SK-N-SH treated with all-trans-retinoic acid at 6 μM for 48 hours (cell line): ENCODE data around the gene MEIKIN.

Experiments
- ARNTL ChIP-seq: fragments of 450-650 bp; formaldehyde crosslinking; IDR thresholded peaks from 2 replicates; pipeline ENCODE4 v1.5.0; 2020; ENCODE audit warnings: low read depth, mild to moderate bottlenecking, moderate library complexity, borderline replicate concordance
- CSRNP3 ChIP-seq: fragments of 250-450 bp; sonication (Bioruptor Pico); IDR thresholded peaks from 2 replicates; pipeline ENCODE4 v1.5.1; 2021; ENCODE audit warnings: mild to moderate bottlenecking, moderate library complexity
- RARB ChIP-seq: fragments of 250-450 bp; sonication (Bioruptor Pico); IDR thresholded peaks from 2 replicates; pipeline ENCODE4 v1.8.0; 2021; ENCODE audit warnings: mild to moderate bottlenecking, moderate library complexity
- TCF4 ChIP-seq: fragments of 250-450 bp; sonication (Bioruptor Pico); IDR thresholded peaks from 2 replicates; pipeline ENCODE4 v1.8.0; 2021; ENCODE audit warnings: mild to moderate bottlenecking, moderate library complexity, borderline replicate concordance
- ZFP3 ChIP-seq: fragments of 250-450 bp; sonication (Bioruptor Pico); IDR thresholded peaks from 2 replicates; pipeline ENCODE4 v1.5.0; 2020; ENCODE audit warnings: mild to moderate bottlenecking, moderate library complexity
- TF ChIP-seq, protein P1 (sequence below): fragments of 250-450 bp; sonication (Bioruptor Pico); IDR thresholded peaks from 2 replicates; pipeline ENCODE4 v1.8.0; 2020; ENCODE audit warnings: mild to moderate bottlenecking, moderate library complexity, borderline replicate concordance
- TF ChIP-seq, protein P2 (sequence below): fragments of 250-450 bp; sonication (Bioruptor Pico); IDR thresholded peaks from 2 replicates; pipeline ENCODE4 v1.5.1; 2020; ENCODE audit warnings: low read depth, mild to moderate bottlenecking, moderate library complexity

DNA sequence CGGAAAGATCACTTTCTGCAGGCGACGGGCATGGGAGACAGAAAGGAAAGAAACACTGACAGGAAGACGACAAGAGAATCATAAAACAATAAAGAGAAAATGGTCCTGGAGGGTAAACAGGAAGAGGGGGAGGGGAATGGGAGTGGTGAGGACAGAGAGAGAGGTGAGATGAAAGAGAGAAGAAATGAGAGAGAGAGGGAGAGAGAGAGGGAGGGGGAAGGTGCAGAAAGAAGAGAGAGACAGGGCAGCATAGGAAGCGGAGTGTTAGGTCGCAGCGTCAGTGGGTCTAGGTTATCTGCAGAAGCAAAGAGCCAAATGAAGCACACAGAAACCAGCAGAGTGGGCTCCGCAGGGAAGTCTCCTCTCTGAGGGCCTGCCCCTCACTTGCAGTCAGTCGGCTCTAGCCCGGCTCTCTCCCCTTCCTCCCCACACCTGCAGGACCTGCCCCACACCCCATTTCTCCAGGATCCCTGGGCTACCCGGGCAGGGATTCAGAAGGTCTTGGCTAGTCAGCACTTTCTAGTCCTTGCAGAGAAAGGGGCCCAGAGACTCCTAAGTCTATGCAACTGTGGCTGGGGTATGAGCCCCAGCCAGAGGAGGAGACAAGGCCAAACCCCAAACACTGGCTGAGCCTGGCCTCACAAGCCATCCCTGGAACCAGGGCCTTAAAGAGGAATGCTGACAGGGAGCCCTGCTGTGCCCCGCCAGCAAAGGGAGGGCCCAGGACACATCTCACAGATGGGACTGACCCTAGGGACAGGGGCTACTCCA lies 29.7 kb upstream of the MEIKIN start:
- TF ChIP-seq, protein P1, sequence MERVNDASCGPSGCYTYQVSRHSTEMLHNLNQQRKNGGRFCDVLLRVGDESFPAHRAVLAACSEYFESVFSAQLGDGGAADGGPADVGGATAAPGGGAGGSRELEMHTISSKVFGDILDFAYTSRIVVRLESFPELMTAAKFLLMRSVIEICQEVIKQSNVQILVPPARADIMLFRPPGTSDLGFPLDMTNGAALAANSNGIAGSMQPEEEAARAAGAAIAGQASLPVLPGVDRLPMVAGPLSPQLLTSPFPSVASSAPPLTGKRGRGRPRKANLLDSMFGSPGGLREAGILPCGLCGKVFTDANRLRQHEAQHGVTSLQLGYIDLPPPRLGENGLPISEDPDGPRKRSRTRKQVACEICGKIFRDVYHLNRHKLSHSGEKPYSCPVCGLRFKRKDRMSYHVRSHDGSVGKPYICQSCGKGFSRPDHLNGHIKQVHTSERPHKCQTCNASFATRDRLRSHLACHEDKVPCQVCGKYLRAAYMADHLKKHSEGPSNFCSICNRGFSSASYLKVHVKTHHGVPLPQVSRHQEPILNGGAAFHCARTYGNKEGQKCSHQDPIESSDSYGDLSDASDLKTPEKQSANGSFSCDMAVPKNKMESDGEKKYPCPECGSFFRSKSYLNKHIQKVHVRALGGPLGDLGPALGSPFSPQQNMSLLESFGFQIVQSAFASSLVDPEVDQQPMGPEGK, result no peak
- TF ChIP-seq, protein P2, sequence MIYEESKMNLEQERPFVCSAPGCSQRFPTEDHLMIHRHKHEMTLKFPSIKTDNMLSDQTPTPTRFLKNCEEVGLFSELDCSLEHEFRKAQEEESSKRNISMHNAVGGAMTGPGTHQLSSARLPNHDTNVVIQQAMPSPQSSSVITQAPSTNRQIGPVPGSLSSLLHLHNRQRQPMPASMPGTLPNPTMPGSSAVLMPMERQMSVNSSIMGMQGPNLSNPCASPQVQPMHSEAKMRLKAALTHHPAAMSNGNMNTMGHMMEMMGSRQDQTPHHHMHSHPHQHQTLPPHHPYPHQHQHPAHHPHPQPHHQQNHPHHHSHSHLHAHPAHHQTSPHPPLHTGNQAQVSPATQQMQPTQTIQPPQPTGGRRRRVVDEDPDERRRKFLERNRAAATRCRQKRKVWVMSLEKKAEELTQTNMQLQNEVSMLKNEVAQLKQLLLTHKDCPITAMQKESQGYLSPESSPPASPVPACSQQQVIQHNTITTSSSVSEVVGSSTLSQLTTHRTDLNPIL (CRISPR knock-in tag), result no peak
- TF ChIP-seq RARB (no peak), ZFP3 (CRISPR knock-in tag) (no peak), ARNTL (no peak), TCF4 (CRISPR knock-in tag) (no peak), CSRNP3 (no peak)
